HG03354 (cell line): Measurements from ENCODE around the gene SGIP1.
"Not testable (repeated sequence)": the region's sequence is repeated elsewhere in the genome, so short reads cannot be mapped to it uniquely, and the experiment has no call there.

Experiments
- ATAC-seq: cut with Tn5 transposase; IDR thresholded peaks from one replicate; pipeline ENCODE4 v1.9.1; 2021; ENCODE audit warnings: mild to moderate bottlenecking; ENCODE audit not compliant: unreplicated experiment, poor library complexity, severe bottlenecking

The SGIP1 gene

GRCh38 chr1:66549017-66549416, 15.1 kb downstream of the SGIP1 start:
- no peak for ATAC-seq

- ATAC-seq, result no peak
Measured at GRCh38 chr1:66550243-66550642, 16.3 kb downstream of the SGIP1 start.

GRCh38 chr1:66552287-66552686, 18.3 kb downstream of the SGIP1 start:
- no peak for ATAC-seq

- ATAC-seq, result no peak
Measured at GRCh38 chr1:66552829-66553228, 18.9 kb downstream of the SGIP1 start.

- no peak for ATAC-seq
Measured at GRCh38 chr1:66553846-66554245, 19.9 kb downstream of the SGIP1 start.

- no peak for ATAC-seq
Measured at GRCh38 chr1:66556161-66556611, 22.2 kb downstream of the SGIP1 start.

GRCh38 chr1:66557157-66557556, 23.2 kb downstream of the SGIP1 start:
- no peak for ATAC-seq

GRCh38 chr1:66559517-66559916, 25.6 kb downstream of the SGIP1 start:
- no peak for ATAC-seq

GRCh38 chr1:66562561-66562960, 28.6 kb downstream of the SGIP1 start:
- ATAC-seq, result no peak

GRCh38 chr1:66563094-66563800, 29.3 kb downstream of the SGIP1 start:
- ATAC-seq, result no peak

- no peak for ATAC-seq
Measured at GRCh38 chr1:66563941-66564630, 30.1 kb downstream of the SGIP1 start.

- ATAC-seq, result no peak
Measured at GRCh38 chr1:66570196-66570595, 36.2 kb downstream of the SGIP1 start.

GRCh38 chr1:66571789-66572188, 37.8 kb downstream of the SGIP1 start:
- ATAC-seq, result no peak

GRCh38 chr1:66575739-66576138, 41.8 kb downstream of the SGIP1 start:
- ATAC-seq, result no peak

GRCh38 chr1:66576645-66577044, 42.7 kb downstream of the SGIP1 start:
- ATAC-seq, result no peak

- no peak for ATAC-seq
Measured at GRCh38 chr1:66578841-66579240, 44.9 kb downstream of the SGIP1 start.

GRCh38 chr1:66580081-66580480, 46.1 kb downstream of the SGIP1 start:
- no peak for ATAC-seq

GRCh38 chr1:66583021-66583420, 49.1 kb downstream of the SGIP1 start:
- no peak for ATAC-seq

- ATAC-seq, result no peak
Measured at GRCh38 chr1:66585002-66585401, 51.0 kb downstream of the SGIP1 start.

- ATAC-seq, result no peak
Measured at GRCh38 chr1:66589326-66589725, 55.4 kb downstream of the SGIP1 start.

GRCh38 chr1:66592106-66592507, 58.2 kb downstream of the SGIP1 start:
- ATAC-seq, result not testable (repeated sequence)
